Measurements from ENCODE around the gene REL. TPM values are rescaled to one million over a fixed set of nuclear protein-coding genes. Genes with fewer than 3 reads are reported as not detected.

Gene REL
- total RNA-seq, 1 experiment from 2014 or later = 10.2 TPM

DNA sequence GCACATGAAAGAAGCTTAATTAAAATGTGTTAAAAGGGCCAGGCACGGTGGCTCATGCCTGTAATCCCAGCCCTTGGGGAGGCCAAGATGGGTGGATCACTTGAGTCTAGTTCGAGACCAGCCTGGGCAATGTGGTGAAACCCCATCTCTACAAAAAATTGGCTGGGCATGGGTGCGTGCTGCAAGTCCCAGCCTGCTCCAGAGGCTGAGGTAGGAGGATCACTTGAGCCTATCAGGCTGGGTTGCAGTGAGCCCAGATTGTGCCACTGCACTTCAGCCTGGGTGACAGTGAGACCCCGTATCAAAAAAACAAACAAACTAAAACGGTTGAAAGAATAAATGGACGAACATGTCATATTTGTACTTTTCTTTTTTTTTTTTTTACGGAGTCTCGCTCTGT lies 26.0 kb downstream of the REL start:
- no peaks in the 10 kb centered on the region for H3K36me3 ChIP-seq (ENCODE audit: control insufficient read depth in 1 of 2, insufficient read depth in 2 of 2, low read length in 2 of 2)
- H3K9me2 ChIP-seq (ENCODE audit: insufficient read depth) = no peaks in the 10 kb centered on the region
- no peaks in the 10 kb centered on the region for H3K79me2 ChIP-seq (ENCODE audit: insufficient read depth, low read length)
- CTCF ChIA-PET = no interaction called here
- no TSS peak for BruUV-seq (replicated peaks)
- RAD21 ChIA-PET (ENCODE audit: low non-redundant PET in 1 of 2, low total read pairs in 2 of 2, uncharacterized antibody in 2 of 2, unreplicated experiment in 2 of 2) = no interaction called here
- no peak overlapping the region for H3K4me2 ChIP-seq (ENCODE audit: low read length)
- intact Hi-C loops (cut with micrococcal nuclease) = no loop called here
- POLR2A ChIA-PET = no interaction called here
- ATAC-seq = no peak
- TF ChIP-seq EGR1 (IDR thresholded peaks at IDR 0.05; ENCODE audit: low read depth) = no peak
- TF ChIP-seq, protein P1, sequence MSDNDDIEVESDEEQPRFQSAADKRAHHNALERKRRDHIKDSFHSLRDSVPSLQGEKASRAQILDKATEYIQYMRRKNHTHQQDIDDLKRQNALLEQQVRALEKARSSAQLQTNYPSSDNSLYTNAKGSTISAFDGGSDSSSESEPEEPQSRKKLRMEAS (IDR thresholded peaks at IDR 0.05) = no peak
- TF ChIP-seq SP1 (IDR thresholded peaks at IDR 0.05; ENCODE audit: low read depth) = no peak
- TF ChIP-seq, protein P2, sequence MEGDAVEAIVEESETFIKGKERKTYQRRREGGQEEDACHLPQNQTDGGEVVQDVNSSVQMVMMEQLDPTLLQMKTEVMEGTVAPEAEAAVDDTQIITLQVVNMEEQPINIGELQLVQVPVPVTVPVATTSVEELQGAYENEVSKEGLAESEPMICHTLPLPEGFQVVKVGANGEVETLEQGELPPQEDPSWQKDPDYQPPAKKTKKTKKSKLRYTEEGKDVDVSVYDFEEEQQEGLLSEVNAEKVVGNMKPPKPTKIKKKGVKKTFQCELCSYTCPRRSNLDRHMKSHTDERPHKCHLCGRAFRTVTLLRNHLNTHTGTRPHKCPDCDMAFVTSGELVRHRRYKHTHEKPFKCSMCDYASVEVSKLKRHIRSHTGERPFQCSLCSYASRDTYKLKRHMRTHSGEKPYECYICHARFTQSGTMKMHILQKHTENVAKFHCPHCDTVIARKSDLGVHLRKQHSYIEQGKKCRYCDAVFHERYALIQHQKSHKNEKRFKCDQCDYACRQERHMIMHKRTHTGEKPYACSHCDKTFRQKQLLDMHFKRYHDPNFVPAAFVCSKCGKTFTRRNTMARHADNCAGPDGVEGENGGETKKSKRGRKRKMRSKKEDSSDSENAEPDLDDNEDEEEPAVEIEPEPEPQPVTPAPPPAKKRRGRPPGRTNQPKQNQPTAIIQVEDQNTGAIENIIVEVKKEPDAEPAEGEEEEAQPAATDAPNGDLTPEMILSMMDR (IDR thresholded peaks at IDR 0.05 in 2 of 3, conservative IDR thresholded peaks at IDR 0.05 in 1 of 3; ENCODE audit: borderline replicate concordance in 1 of 3, insufficient read depth in 1 of 3, low read depth in 2 of 3, low read length in 2 of 3) = no peak
- TF ChIP-seq, protein P3, sequence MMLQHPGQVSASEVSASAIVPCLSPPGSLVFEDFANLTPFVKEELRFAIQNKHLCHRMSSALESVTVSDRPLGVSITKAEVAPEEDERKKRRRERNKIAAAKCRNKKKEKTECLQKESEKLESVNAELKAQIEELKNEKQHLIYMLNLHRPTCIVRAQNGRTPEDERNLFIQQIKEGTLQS (IDR thresholded peaks at IDR 0.05) = no peak
- no peak for TF ChIP-seq RAD21 (IDR thresholded peaks at IDR 0.05; ENCODE audit: low read depth)
- no peak for TF ChIP-seq POLR2AphosphoS5 (IDR thresholded peaks at IDR 0.05; ENCODE audit: low read depth, low read length)
- no peak for TF ChIP-seq SRF (IDR thresholded peaks at IDR 0.05; ENCODE audit: low read depth)
- TF ChIP-seq, protein P4, sequence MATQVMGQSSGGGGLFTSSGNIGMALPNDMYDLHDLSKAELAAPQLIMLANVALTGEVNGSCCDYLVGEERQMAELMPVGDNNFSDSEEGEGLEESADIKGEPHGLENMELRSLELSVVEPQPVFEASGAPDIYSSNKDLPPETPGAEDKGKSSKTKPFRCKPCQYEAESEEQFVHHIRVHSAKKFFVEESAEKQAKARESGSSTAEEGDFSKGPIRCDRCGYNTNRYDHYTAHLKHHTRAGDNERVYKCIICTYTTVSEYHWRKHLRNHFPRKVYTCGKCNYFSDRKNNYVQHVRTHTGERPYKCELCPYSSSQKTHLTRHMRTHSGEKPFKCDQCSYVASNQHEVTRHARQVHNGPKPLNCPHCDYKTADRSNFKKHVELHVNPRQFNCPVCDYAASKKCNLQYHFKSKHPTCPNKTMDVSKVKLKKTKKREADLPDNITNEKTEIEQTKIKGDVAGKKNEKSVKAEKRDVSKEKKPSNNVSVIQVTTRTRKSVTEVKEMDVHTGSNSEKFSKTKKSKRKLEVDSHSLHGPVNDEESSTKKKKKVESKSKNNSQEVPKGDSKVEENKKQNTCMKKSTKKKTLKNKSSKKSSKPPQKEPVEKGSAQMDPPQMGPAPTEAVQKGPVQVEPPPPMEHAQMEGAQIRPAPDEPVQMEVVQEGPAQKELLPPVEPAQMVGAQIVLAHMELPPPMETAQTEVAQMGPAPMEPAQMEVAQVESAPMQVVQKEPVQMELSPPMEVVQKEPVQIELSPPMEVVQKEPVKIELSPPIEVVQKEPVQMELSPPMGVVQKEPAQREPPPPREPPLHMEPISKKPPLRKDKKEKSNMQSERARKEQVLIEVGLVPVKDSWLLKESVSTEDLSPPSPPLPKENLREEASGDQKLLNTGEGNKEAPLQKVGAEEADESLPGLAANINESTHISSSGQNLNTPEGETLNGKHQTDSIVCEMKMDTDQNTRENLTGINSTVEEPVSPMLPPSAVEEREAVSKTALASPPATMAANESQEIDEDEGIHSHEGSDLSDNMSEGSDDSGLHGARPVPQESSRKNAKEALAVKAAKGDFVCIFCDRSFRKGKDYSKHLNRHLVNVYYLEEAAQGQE (IDR thresholded peaks at IDR 0.05; ENCODE audit: low read depth) = no peak
- no peak for TF ChIP-seq YY1 (IDR thresholded peaks at IDR 0.05; ENCODE audit: extremely low read depth, insufficient replicate concordance, low read depth, low read length)
- TF ChIP-seq EZH2 (IDR thresholded peaks at IDR 0.05) = no peak
- TF ChIP-seq SIN3A (IDR thresholded peaks at IDR 0.05; ENCODE audit: low read depth) = no peak
- no peak for TF ChIP-seq ELF1 (IDR thresholded peaks at IDR 0.05; ENCODE audit: borderline replicate concordance, low read depth)
- TF ChIP-seq CBX3 (IDR thresholded peaks at IDR 0.05; ENCODE audit: low read depth) = no peak
- TF ChIP-seq FOSL1 (IDR thresholded peaks at IDR 0.05; ENCODE audit: low read depth) = no peak
- TF ChIP-seq ZNF274 (IDR thresholded peaks at IDR 0.05; ENCODE audit: low read depth, low read length) = no peak
- TF ChIP-seq ZFX (IDR thresholded peaks at IDR 0.05) = no peak
- TF ChIP-seq POLR2A (IDR thresholded peaks at IDR 0.05; ENCODE audit: borderline replicate concordance, extremely low read depth, insufficient read depth, insufficient read length) = no peak
- TF ChIP-seq CEBPB (IDR thresholded peaks at IDR 0.05; ENCODE audit: low read depth) = no peak
- TF ChIP-seq EZH2phosphoT487 (IDR thresholded peaks at IDR 0.05; ENCODE audit: borderline replicate concordance) = no peak
- no peak for DNase-seq (ENCODE audit: low read depth, low spot score)
- H3K9ac ChIP-seq (ENCODE audit: low read length) = no peak overlapping the region
- H2AFZ ChIP-seq (ENCODE audit: low read depth, low read length, poor library complexity, severe bottlenecking) = no peak overlapping the region
- 0 out of 2 replicates have a peak, but pooled peaks cover 3% of the 10 kb centered on the region for H4K20me1 ChIP-seq (ENCODE audit: insufficient read depth)
- H3K27me3 ChIP-seq (ENCODE audit: insufficient read depth, low read length) = no peaks in the 10 kb centered on the region
- no peaks in the 10 kb centered on the region for H3K4me1 ChIP-seq (ENCODE audit: control insufficient read depth in 1 of 2, insufficient read depth in 2 of 2, low read length in 2 of 2)
- H3K4me3 ChIP-seq (replicated peaks in 1 of 2; ENCODE audit: low read depth in 1 of 2, low read length in 2 of 2) = no peak overlapping the region
- no peaks in the 10 kb centered on the region for H3K9me3 ChIP-seq (ENCODE audit: control insufficient read depth in 1 of 2, insufficient read depth in 1 of 2, low read depth in 1 of 2, low read length in 2 of 2)
- no peak overlapping the region for H3K27ac ChIP-seq (ENCODE audit: low read depth, low read length)
